GM23338 (cell line): ENCODE results near the gene CPEB3. TPM values are rescaled to one million over a fixed set of nuclear protein-coding genes. Genes with fewer than 3 reads are reported as not detected.

Experiments
- ATAC-seq: fragments of 200-7000 bp; cut with Tn5 transposase; 3 replicates; pipeline ENCODE4 v1.9.1; 2020
- DNase-seq: peaks from one replicate; pipeline ENCODE4 v3.0.0-alpha.2; 2015; ENCODE audit warnings: low spot score
- H2AFZ ChIP-seq: fragments of 200-600 bp; sonication (generic); 2 replicates; pipeline ENCODE4 v1.8.0; 2016; ENCODE audit warnings: antibody characterized with exemption, mild to moderate bottlenecking, moderate library complexity
- H3F3A ChIP-seq: fragments of 200-600 bp; sonication (generic); replicated peaks from 2 replicates; pipeline ENCODE4 v1.8.0; 2017; ENCODE audit warnings: antibody characterized with exemption, mixed run types, low read depth
- H3K27ac ChIP-seq: fragments of 200-600 bp; sonication (generic); 2 replicates; pipeline ENCODE4 v1.6.1; 2016; ENCODE audit warnings: low read depth
- H3K27me3 ChIP-seq: fragments of 200-600 bp; sonication (generic); 2 replicates; pipeline ENCODE4 v1.8.0; 2016; ENCODE audit warnings: mild to moderate bottlenecking, mixed run types, moderate library complexity; ENCODE audit not compliant: insufficient read depth
- H3K36me3 ChIP-seq: fragments of 200-600 bp; sonication (generic); 2 replicates; pipeline ENCODE4 v1.8.0; 2016; ENCODE audit warnings: mild to moderate bottlenecking; ENCODE audit not compliant: insufficient read depth
- H3K4me1 ChIP-seq: fragments of 200-600 bp; sonication (generic); 2 replicates; pipeline ENCODE4 v1.8.0; 2016; ENCODE audit warnings: mild to moderate bottlenecking, moderate library complexity; ENCODE audit not compliant: insufficient read depth
- H3K4me2 ChIP-seq: fragments of 200-600 bp; sonication (generic); 2 replicates; pipeline ENCODE4 v1.7.1; 2017; ENCODE audit warnings: mixed run types
- H3K4me3 ChIP-seq: fragments of 200-600 bp; sonication (generic); 2 replicates; pipeline ENCODE4 v1.6.1; 2016; ENCODE audit warnings: mixed run types
- H3K79me2 ChIP-seq: fragments of 200-600 bp; sonication (generic); replicated peaks from 2 replicates; pipeline ENCODE4 v1.8.0; 2017; ENCODE audit warnings: mild to moderate bottlenecking; ENCODE audit not compliant: insufficient read depth
- H3K9me2 ChIP-seq: fragments of 200-600 bp; sonication (generic); 2 replicates; pipeline ENCODE4 v1.8.0; 2017; ENCODE audit not compliant: insufficient read depth
- H4K20me1 ChIP-seq: fragments of 200-600 bp; sonication (generic); replicated peaks from 2 replicates; pipeline ENCODE4 v1.8.0; 2017; ENCODE audit warnings: mild to moderate bottlenecking; ENCODE audit not compliant: insufficient read depth
- H3K27ac Mint-ChIP-seq: 2 replicates; pipeline ENCODE4 v1.8.0; 2020; ENCODE audit warnings: inconsistent platforms, mild to moderate bottlenecking, moderate library complexity, mixed read lengths
- H3K27me3 Mint-ChIP-seq: 3 replicates; pipeline ENCODE4 v1.8.0; 2022; ENCODE audit warnings: low read depth, mild to moderate bottlenecking, moderate library complexity, mixed read lengths, inconsistent platforms; ENCODE audit not compliant: insufficient read depth, poor library complexity
- H3K36me3 Mint-ChIP-seq: 3 replicates; pipeline ENCODE4 v1.8.0; 2021; ENCODE audit warnings: low read depth, mild to moderate bottlenecking, inconsistent platforms, moderate library complexity, mixed read lengths
- H3K4me1 Mint-ChIP-seq: 3 replicates; pipeline ENCODE4 v1.8.0; 2020; ENCODE audit warnings: mild to moderate bottlenecking, inconsistent platforms, mixed read lengths
- H3K4me3 Mint-ChIP-seq: 3 replicates; pipeline ENCODE4 v1.8.0; 2021; ENCODE audit warnings: moderate library complexity, mild to moderate bottlenecking, inconsistent platforms, mixed read lengths
- H3K9me3 Mint-ChIP-seq: 3 replicates; pipeline ENCODE4 v1.8.0; 2020; ENCODE audit warnings: moderate library complexity, mild to moderate bottlenecking, inconsistent platforms, mixed read lengths
- CREB1 ChIP-seq: fragments of 250-450 bp; sonication (Bioruptor Pico); IDR thresholded peaks from 2 replicates; pipeline ENCODE4 v1.5.0; 2020; ENCODE audit warnings: low read depth, mild to moderate bottlenecking, moderate library complexity
- CTCF ChIP-seq, 2 experiments: fragments of 200-600 bp in 1 of 2; sonication (generic) in 1 of 2; conservative IDR thresholded peaks; 2 replicates each; pipeline versions ENCODE4 v1.5.1 to v1.6.1; 2016 to 2017; ENCODE audit warnings: antibody characterized with exemption in 2 of 2, low read depth in 2 of 2, mild to moderate bottlenecking in 2 of 2, moderate library complexity in 1 of 2
- EZH2 ChIP-seq: fragments of 200-600 bp; sonication (generic); IDR thresholded peaks from one replicate; pipeline ENCODE4 v1.8.0; 2017; ENCODE audit warnings: antibody characterized with exemption, mild to moderate bottlenecking, low read depth; ENCODE audit not compliant: unreplicated experiment
- EZH2phosphoT487 ChIP-seq: fragments of 200-600 bp; sonication (generic); IDR thresholded peaks from one replicate; pipeline ENCODE4 v1.8.1; 2018; ENCODE audit warnings: antibody characterized with exemption; ENCODE audit not compliant: unreplicated experiment
- JUNB ChIP-seq: IDR thresholded peaks from one replicate; pipeline ENCODE4 v1.6.1; 2016; ENCODE audit warnings: antibody characterized with exemption; ENCODE audit not compliant: unreplicated experiment
- NANOG ChIP-seq: IDR thresholded peaks from 2 replicates; pipeline ENCODE4 v1.6.1; 2016; ENCODE audit warnings: antibody characterized with exemption, borderline replicate concordance
- POLR2AphosphoS5 ChIP-seq: IDR thresholded peaks from 2 replicates; pipeline ENCODE4 v1.6.1; 2016; ENCODE audit warnings: antibody characterized with exemption, low read depth
- REST ChIP-seq: IDR thresholded peaks from one replicate; pipeline ENCODE4 v1.6.1; 2018; ENCODE audit warnings: antibody characterized with exemption; ENCODE audit not compliant: unreplicated experiment
- STAT1 ChIP-seq: IDR thresholded peaks from one replicate; pipeline ENCODE4 v1.6.1; 2016; ENCODE audit warnings: antibody characterized with exemption; ENCODE audit not compliant: unreplicated experiment
- ZNF114 ChIP-seq: fragments of 250-450 bp; sonication (Bioruptor Pico); IDR thresholded peaks from 2 replicates; pipeline ENCODE4 v1.5.0; 2020; ENCODE audit warnings: mild to moderate bottlenecking, moderate library complexity
- ZNF331 ChIP-seq: fragments of 250-450 bp; sonication (Bioruptor Pico); IDR thresholded peaks from 2 replicates; pipeline ENCODE4 v1.5.0; 2020; ENCODE audit warnings: low read depth, mild to moderate bottlenecking, moderate library complexity
- ZNF462 ChIP-seq: fragments of 250-450 bp; sonication (Bioruptor Pico); IDR thresholded peaks from 2 replicates; pipeline ENCODE4 v1.5.0; 2020; ENCODE audit warnings: mild to moderate bottlenecking, moderate library complexity
- polyA plus RNA-seq: library from polyadenylated mRNA; unstranded; fragments of >200 nt; fragmentation: Nextera tagmentation; extraction: Ambion mirVana; gene quantifications from 2 replicates; pipeline ENCODE4 v1.2.1, GENCODE V29; 2016
- total RNA-seq: library from RNA; depleted of rRNA; stranded (reverse); fragments of >200 nt; shearing (Covaris generic); gene quantifications from 2 replicates; pipeline ENCODE4 v1.2.3, GENCODE V29; 2014
- TF ChIP-seq, protein P1 (sequence below): IDR thresholded peaks from 2 replicates; pipeline ENCODE4 v1.6.1; 2016; ENCODE audit warnings: antibody characterized with exemption

The CPEB3 gene
- total and polyA plus RNA-seq, 2 experiments from 2014 or later, result 0.74 to 1.9 TPM

DNA sequence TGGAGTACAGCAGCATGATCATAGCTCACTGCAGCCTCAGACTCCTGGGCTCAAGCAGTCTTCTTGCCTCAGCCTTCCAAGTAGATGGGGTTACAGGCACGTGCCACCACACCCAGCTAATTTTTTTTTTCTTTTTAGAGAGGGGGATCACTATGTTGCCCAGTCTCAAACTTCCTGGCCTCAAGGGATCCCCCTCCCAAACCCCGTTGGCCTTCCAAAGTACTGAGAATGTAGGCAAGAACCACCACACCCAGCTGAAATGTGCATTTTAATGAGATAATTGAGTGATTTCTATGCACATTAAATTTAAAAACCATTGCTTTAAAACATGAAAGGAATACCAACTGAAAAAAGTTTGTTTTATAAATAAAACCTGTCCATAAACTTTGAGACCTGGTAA, 25.7 kb upstream of the CPEB3 start:
- H2AFZ ChIP-seq, result no peak overlapping the region
- no peaks in the 10 kb centered on the region for H3F3A ChIP-seq
- no peak for ATAC-seq
- no peaks in the 10 kb centered on the region for H3K4me1 ChIP-seq
- no peaks in the 10 kb centered on the region for H3K4me1 Mint-ChIP-seq
- no peak overlapping the region for H3K4me2 ChIP-seq
- no peaks in the 10 kb centered on the region for H3K27me3 ChIP-seq
- H3K9me3 Mint-ChIP-seq, result no peaks in the 10 kb centered on the region
- H3K9me2 ChIP-seq, result no peaks in the 10 kb centered on the region
- DNase-seq, result no peak
- peaks cover 69% of the 10 kb centered on the region for H3K79me2 ChIP-seq
- H3K4me3 Mint-ChIP-seq, result no peak overlapping the region
- H3K27ac ChIP-seq, result no peak overlapping the region
- peaks cover 43% of the 10 kb centered on the region; the same call in 2 of the 3 replicates for H3K36me3 Mint-ChIP-seq
- peaks cover 10% of the 10 kb centered on the region; the same call in 1 of the 2 replicates for H3K36me3 ChIP-seq
- no peaks in the 10 kb centered on the region for H3K27me3 Mint-ChIP-seq
- TF ChIP-seq CREB1 (CRISPR knock-in tag) (no peak), EZH2phosphoT487 (no peak), ZNF462 (CRISPR knock-in tag) (no peak), STAT1 (no peak), ZNF331 (CRISPR knock-in tag) (no peak), CTCF (conservative IDR thresholded peaks at IDR 0.05; ENCODE audit: low read depth in 2 of 2) (no peak), REST (no peak), NANOG (no peak), JUNB (no peak), ZNF114 (no peak), EZH2 (no peak), POLR2AphosphoS5 (no peak)
- TF ChIP-seq, protein P1, sequence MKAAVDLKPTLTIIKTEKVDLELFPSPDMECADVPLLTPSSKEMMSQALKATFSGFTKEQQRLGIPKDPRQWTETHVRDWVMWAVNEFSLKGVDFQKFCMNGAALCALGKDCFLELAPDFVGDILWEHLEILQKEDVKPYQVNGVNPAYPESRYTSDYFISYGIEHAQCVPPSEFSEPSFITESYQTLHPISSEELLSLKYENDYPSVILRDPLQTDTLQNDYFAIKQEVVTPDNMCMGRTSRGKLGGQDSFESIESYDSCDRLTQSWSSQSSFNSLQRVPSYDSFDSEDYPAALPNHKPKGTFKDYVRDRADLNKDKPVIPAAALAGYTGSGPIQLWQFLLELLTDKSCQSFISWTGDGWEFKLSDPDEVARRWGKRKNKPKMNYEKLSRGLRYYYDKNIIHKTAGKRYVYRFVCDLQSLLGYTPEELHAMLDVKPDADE, result no peak
- H3K27ac Mint-ChIP-seq, result no peak overlapping the region
- H3K4me3 ChIP-seq, result no peak overlapping the region
- peaks cover 22% of the 10 kb centered on the region for H4K20me1 ChIP-seq
